Inferior parietal cortex (tissue), 1 donor: Measurements from ENCODE around the gene MRPL27.

Experiments
- DNase-seq: peaks from one replicate; pipeline ENCODE4 v3.0.0-alpha.2; 2016; ENCODE audit errors: extremely low spot score

Gene MRPL27

DNA sequence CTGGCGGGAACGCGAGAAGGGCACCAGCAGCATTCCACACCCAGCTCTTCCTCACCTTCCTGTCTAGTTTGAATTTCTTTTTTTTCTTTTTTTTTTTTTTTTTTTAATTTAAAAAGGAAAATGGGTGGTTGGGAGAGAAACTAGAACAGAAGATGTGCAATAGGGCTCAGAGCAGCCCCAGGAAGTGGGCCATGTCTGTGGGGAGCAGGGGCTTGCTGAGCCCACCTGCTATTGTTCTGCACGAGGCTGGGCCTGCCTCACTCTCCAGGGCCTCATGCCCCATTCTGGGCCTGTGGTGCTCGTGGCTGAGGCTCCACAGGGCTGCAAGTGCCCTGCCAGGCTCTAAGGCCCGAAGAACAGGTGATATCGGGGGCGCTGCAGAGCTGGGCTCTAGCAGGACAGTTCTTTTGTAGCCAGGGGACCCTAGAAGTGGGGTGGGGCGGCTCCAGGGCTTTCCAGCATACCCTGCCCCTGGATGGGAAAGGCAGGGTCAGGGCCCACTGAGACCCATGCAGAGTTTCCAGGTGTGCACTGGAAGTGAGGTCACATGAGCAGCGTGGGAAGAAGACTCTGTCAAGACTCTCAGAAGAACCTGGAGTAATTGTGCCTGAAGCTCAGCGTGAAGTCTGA lies 12.4 kb downstream of the MRPL27 start:
- no peak for DNase-seq

DNA sequence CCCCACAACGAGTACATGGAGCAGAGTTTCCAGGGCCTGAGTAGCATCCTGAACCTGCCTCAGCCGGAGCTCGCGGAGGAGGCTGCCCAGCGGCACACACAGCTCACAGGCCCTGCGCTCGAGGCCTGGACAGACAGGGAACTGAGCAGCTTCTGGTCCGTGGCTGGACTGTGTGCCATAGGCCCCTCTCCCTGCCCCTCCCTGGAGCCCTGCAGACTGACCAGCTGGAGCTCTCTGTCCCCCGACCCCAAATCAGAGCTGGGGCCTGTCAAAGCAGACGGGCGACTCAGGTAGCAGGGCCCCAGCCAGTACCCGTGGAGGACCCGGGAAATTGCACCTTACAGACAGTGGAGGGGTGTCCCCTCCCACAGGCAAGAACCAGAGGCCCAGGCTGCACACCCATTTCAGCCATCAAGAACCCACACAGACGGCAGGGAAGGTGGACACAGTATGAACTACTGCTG lies 13.0 kb downstream of the MRPL27 start:
- DNase-seq, result no peak

DNA sequence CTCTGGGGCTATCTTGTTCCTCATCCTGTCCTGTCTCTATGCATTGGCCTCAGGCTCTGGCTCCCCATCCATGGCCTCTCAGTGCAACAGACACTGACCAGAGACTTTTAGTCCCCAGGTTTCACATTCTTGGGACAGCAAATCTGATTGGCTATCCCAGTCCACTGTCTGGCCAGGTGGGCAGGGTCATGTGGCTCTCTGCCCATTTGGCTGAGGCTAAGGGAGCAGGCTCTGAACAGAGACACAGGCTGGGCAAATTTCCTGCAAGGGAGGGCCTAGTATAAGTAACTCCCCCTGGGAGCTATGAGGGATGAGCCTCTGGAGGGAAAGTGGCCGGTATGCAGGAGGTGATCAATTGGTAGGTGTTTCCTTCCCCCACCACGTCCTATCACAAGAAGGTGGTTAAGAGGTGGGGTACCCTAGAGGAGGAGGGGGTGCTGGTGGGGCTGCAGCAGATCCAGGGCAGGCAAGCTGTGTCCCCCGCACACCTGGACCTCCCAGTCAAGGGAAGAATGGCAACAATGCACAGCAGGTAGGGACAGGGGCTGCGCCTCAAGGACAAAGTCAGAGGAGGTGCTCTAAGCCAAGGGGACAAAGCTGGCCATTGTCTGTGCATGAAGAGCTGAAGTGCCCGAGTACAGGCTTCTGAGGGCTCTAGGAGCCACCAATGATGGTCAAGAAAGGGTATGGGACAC lies 13.8 kb downstream of the MRPL27 start:
- DNase-seq, result no peak

DNA sequence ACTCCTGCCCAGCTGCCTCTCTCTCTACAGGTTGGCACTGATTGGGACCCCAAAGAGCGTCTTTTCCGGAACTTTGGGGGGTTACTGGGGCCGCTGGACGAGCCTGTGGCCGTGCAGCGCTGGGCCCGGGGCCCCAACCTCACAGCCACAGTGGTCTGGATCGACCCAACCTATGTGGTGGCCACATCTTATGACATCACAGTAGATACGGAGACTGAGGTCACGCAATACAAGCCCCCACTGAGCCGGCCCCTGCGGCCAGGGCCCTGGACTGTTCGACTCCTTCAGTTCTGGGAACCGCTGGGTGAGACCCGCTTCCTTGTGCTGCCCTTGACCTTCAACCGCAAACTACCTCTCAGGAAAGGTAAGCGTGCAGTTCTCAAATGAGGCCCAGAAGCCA lies 14.8 kb downstream of the MRPL27 start:
- DNase-seq, result no peak

DNA sequence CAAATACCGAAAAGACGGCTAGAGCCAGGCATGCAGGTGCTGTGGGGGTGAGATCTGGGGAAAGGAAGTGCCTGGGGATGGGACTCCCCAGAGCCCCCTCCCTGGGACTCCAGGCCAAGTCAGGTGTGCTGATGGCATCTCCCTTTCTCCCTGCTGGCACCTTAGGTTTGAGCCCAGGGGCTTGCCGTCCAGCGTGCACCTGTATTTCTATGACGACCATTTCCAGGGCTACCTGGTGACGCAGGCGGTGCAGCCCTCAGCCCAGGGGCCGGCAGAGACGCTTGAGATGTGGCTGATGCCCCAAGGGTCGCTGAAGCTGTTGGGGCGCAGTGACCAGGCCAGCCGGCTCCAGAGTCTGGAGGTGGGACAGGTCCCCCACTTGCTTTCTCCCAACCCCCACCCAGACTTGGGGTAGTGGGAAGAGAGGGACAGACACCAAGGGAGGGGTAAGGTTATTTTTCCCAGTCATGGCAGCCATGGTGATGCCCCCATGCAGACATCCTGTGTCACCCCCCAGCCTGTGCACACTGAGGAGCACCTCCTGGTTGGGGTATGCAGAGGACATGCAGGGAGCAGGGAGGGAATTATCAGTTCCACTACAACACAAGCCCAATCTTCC lies 16.0 kb downstream of the MRPL27 start:
- DNase-seq, result no peak

DNA sequence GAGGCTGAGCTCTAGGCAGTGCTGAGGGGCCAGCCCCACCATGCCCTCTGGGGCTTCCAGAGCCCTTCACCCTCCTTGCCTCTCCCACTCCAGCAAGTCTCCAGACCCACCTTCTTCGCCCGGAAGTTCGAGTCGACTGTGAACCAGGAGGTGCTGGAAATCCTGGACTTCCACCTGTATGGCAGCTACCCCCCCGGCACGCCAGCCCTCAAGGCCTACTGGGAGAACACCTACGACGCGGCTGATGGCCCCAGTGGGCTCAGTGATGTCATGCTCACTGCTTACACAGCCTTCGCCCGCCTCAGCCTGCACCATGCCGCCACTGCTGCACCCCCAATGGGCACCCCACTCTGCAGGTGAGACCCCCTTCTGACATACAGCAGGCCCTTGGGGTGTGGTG lies 16.6 kb downstream of the MRPL27 start:
- no peak for DNase-seq

DNA sequence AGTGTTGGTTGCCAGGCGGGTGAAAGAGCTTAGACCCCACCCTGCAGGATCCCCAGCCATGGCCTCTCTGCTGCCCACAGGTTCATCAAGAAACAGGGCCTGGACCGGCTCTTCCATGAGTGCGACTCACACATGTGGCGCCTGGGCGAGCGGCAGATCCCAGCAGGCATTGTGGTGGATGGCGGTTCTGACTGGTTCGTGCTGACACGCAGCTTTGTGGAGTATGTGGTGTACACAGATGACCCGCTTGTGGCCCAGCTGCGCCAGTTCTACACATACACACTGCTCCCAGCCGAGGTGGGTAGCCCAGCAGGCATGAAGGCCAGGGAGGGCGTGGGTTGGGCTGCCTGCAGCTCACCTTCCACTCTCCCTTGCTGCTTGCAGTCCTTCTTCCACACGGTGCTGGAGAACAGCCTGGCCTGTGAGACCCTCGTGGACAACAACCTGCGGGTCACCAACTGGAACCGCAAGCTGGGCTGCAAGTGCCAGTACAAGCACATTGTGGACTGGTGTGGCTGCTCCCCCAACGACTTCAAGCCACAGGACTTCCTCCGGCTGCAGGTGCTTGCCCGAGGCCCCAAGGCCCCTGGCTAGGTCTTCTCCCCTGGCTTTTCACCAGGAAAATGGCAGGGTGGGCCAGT lies 17.2 kb downstream of the MRPL27 start:
- DNase-seq, result no peak

DNA sequence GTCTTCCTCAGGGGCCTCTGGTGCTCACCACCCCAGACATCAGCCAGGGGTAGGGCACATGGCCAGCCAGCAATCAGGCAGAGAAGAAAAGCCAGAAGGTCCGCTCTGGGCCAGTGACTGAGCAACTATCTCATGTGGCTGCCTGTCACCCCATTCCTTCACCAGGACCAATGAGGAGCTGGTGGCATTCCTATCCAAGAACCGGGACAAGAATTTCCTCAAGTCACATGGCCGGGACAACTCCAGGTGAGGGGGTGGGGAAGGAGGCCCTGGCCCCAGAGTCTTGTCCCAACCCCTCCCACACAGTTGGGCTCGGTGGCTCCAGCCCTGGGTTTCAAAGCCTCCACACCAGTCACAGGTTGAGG lies 17.7 kb downstream of the MRPL27 start:
- no peak for DNase-seq

DNA sequence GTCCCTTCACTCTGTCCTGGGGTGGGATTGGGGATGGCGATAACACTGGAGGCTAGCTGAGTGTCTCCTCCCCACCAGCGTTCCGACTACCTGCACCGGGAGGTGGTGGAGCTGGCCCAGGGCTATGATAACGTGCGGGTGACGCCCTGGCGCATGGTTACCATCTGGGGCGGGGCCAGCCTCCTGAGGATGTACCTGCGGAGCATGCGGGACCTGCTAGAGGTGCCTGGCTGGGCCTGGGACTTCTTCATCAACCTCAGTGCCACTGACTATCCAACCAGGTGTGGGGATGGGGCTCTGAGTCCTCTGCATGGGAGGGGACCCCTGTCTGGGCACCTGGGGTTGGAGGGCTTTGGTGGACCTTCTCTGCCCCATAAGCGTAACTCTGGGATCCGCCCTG lies 18.2 kb downstream of the MRPL27 start:
- no peak for DNase-seq

DNA sequence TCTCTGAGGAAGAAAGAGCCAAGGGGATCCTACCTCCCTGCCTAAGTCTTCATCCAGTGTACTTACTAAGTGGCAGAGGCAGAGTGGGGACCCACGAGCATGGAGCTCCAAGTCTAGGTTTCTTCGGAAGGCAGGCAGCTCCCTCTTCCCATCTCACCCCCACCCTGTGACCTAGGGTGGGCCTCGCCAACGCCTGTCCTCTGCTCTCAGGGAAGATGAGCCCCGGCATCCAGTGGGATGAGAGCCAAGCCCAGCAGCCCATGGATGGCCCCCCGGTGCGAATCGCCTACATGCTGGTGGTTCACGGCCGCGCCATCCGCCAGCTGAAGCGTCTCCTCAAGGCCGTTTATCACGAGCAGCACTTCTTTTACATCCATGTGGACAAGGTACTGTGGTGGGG lies 18.8 kb downstream of the MRPL27 start:
- no peak for DNase-seq

DNA sequence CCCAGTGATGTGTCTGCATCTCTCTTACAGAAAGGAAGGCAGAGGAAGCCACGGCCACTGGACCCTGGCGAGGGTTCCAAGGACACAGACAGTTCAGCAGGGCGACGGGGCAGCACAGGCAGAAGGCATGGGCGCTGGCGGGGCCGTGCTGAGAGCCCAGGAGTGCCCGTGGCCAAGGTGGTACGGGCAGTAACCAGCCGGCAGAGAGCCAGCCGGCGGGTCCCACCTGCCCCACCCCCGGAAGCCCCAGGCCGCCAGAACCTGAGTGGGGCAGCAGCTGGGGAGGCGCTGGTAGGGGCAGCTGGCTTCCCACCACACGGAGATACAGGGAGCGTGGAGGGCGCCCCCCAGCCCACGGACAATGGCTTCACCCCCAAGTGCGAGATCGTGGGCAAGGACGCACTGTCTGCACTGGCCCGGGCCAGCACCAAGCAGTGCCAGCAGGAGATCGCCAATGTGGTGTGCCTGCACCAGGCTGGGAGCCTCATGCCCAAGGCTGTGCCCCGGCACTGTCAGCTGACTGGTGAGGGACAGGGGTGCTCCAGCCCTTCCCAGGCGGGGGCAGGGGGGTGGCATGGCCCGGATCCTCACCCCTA lies 19.3 kb downstream of the MRPL27 start:
- no peak for DNase-seq

DNA sequence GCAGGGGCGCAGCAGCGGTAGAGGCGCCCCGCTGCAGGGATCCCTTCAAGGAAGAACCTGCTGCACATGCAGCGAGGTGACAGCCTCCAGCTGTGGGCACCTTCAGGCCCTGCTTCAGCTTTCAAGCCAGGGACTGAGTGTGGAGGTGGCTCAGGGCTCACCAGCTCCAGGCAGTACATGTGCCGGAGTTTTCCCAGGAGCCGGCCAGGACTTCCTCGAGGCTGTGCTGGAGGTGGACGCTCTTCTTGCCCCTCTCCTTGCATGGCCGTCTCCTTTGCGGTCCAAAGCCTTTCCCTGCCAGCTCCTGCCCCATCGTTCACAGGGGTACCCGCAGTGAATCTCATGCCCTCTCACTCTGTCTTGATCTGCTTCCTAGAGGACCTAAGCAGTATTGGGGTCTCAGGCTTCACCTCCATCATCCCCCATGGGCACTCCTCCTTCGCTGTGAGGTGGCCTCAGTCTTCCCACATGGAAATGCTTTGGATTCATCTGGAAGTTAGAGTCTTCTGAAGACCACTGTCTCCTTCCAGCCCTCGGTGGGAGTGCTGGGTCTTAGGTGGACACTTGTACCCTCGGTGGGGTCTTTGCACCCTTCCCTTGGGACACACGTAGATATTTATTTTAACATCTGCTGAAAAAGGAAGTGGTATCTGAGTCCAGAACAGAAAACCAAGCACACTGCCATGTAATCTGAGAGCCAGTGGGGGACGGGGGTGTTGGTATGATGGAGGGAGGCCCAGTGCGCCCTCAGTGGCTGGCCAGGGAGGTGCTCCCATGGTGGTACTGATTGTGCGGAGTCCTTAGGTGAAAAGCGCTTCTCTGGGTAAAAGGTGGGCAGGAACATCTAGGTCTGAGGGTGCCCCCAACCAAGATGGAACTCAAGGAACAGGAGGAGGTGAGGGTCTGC lies 20.0 kb downstream of the MRPL27 start:
- DNase-seq, result no peak

DNA sequence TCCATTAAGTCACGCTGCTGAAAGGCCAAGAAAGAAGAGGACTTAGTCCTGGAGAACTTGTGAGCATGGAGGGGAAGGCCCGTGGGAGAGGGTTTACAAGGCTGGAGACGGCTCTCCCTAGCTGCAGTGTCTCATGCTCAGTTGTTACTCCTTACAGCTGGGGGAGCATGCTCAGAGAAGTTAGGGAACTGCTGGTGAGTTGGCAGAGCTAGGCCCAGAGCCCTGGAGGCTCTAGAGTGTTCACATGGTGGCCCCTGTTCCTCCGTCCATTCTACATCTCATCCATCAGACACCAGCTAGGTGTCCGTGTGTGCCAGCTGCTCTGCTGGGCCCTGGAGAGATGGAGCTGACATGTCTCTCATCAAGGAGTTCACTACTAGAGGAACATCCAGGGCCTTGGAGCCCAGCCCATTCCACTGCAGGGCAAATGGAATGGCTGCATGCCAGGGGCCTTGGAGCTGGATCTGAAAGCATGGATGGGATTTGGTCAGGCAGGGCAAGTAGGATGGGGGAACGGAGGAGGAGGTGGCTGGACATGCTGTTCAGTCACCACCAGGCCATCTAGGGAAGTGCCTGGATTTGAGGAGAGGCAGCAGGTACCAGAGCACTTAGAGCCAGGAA lies 20.8 kb downstream of the MRPL27 start:
- no peak for DNase-seq

DNA sequence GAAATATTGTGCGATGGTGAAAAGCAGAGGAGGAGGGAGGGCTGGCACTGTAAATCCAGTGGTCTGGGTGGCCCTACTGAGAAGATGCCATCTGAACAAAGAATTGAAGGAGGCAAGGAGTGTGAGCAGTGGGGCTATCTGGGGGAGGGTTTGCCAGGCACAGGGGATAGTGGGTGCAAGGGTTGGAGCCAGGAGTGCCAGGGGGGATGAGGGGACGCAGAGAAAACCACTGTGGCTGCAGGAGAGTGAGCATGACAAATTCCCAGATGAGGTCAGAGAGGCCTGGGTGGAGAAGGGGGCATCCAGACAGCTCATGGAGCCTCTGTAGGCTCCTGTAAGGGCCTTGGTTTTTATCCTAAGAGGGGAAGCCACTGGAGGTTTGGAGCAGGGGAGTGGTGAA lies 22.3 kb downstream of the MRPL27 start:
- no peak for DNase-seq

DNA sequence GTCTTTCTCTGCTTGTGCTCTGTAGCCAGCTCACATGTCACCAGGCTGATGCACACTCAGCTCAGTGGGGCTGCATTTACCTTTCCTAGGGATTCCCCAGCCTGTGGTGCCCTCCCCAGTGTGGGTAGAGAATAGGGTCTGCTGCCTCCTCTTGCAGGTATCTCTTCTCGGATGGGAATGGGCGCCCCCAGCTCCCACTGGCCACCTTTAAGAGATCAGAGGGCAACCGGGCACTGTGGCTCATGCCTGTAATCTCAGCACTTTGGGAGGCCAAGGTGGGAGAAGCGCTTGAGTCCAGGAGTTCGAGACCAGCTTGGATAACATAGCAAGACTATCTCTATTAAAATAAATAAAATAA lies 23.8 kb downstream of the MRPL27 start:
- no peak for DNase-seq

DNA sequence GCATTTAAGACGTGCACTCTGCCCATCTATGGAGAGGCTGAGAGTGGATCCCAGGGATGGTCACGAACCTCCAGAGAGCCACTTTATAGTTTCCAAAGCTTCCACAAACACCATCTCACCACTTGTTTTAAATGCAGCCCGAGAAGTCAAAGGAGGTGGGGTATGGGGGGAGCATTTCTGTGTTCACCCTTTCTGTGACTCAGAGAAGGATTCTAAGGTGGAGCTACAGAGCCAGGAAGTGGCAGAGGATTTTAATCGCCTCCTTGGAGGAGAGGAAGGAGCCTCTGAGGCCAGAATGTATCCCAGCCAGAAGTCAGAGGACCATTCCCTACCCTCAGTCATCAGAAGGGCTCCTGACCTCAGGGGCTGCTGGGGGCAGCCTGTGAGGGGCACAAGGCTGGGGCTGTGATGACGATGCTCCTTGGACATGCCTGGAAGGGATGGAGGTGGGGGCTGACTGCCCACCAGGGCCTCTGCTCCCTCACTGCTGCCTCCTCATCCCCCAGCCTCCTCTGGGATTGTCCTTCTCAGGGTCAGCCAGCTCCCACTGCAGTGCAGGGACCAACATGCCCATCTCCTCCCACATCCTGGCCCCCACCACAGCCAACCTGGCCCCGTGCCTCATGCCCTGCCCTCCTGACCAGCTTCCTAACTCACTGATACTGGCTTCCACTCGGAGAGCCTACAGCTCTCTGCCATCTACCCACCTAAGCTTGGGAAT lies 24.3 kb downstream of the MRPL27 start:
- DNase-seq, result no peak

DNA sequence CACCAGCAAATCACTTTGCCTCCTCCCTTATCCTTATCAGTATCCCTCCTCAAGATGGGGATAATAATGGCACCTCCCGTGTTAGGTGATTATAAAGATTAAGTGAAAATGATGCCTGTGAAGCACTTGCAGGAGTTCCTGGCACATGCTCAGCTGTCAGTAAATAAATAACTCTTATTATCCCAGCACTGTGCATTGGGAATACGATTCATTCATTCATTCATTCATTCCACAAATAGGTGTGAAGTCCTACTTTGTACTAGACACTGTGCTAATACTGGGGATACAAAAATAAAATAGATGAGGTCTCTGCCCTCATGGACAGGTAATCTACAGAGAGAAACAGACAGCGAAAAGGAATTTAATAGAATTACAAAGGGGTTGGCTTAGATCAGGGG lies 25.1 kb downstream of the MRPL27 start:
- no peak for DNase-seq

DNA sequence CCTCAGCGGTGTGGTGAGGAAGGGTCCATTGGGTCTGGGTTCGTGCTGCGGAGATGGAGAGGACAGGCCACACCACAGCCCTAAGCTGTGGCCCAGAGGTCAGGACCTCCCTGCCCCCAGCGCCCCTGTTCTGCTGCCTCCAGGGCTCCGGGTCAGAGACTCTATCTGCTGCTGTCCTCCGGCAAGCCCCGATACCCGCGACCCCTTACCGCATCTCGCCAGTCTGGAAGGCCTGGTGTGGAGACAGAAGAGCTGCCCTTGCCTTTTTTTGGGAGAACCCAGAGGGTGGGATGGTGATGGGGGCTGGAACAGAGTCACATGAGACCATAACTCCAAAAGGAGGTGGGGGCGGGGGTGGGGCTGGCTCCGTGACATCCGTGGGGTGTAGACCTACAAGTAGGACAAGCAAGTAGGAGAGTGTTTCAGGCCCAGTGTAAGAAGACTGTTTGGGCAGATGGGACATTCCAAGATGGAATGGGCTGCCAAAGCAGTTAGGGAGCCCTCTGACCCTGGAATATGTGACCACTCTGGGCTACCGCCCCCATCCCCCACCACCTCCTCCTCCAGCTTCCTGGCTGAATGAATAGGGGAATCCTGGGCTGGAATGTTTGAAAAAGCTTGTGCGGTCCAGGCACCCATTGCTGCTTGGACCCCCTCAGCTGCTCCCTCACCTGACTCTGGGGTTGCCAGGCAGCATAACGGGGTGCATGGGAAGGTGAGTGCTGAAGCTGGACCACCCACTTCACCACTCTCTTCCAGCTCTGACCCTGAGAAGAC lies 25.7 kb downstream of the MRPL27 start:
- DNase-seq, result no peak

DNA sequence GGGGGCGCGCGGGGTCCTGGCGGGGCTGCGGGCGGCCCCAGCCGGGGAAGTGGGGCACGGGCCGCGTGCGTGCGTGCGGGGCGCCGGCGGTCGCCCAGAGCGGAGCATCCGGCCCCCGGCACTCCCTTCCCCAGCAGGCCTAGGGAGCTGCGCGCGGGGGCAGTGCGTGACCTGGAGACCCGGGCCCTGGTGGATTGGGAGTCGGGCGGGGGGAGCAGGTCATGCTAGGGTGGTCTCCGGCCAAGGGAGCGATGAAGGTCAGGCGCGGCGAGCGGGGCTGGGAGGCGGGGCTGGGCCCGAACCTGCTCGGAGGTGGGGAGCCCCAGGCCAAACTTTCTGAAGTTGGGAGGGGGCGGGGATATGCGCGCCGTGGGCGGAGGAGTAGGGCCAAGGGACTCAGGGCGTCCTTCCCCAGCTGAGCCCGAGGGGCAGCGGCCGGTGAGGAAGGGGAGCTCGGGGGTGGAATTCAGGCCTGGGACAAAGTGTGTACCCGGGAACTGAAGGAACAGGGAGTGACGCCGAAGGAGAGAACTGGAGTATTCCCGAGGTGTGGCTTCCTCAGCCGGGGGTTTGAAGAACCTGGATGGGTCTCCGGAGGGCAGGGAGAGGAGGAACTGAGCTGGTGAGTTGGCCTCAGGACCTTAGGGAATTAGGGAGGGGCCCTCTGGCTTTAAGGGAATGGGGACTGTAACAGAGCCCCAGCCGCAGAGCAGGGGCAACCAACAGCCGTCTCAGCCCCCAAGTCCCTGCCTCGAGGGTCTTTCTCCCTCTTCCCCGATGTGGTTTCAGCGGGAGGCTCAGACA lies 26.5 kb downstream of the MRPL27 start:
- no peak for DNase-seq
